Bronchial epithelial cell (primary cell): ENCODE data around the gene NLN. TPM values are rescaled to one million over a fixed set of nuclear protein-coding genes. Genes with fewer than 3 reads are reported as not detected.

Experiments used
- DNase-seq: peaks from one replicate; pipeline ENCODE4 v3.0.0-alpha.2; 2010; ENCODE audit warnings: low read depth
- FAIRE-seq: peaks from 2 replicates; lab custom pipeline; 2011; peaks lifted over from hg19 to GRCh38; lab: Jason Lieb, UNC
- H3K27me3 ChIP-seq: 2 replicates; pipeline ENCODE4 v1.5.1; 2011; ENCODE audit warnings: low read length; ENCODE audit not compliant: control insufficient read depth, insufficient read depth
- H3K36me3 ChIP-seq: 2 replicates; pipeline ENCODE4 v1.5.1; 2011; ENCODE audit warnings: low read length; ENCODE audit not compliant: control insufficient read depth, insufficient read depth
- H3K4me3 ChIP-seq: 2 replicates; pipeline ENCODE4 v1.5.1; 2011; ENCODE audit warnings: mild to moderate bottlenecking, low read depth, low read length, control low read depth
- CTCF ChIP-seq: IDR thresholded peaks from 2 replicates; pipeline ENCODE4 v1.5.1; 2011; ENCODE audit warnings: mild to moderate bottlenecking, moderate library complexity, low read length, control low read depth, inconsistent platforms; ENCODE audit not compliant: insufficient read depth, severe bottlenecking
- total RNA-seq: library from RNA; depleted of rRNA; stranded (reverse); fragments of >200 nt; gene quantifications from 2 replicates; pipeline ENCODE4 v1.2.1, GENCODE V29; 2014

The NLN gene
- total RNA-seq, 1 donor from 2014 or later: 40.3 TPM

- H3K36me3 ChIP-seq: peaks cover 1% of the 10 kb centered on the region
- no peak for TF ChIP-seq CTCF
- no peak overlapping the region for H3K4me3 ChIP-seq
- DNase-seq: no peak
- no peaks in the 10 kb centered on the region for H3K27me3 ChIP-seq
- no peak for FAIRE-seq
Measured at GRCh38 chr5:65819215-65819904, 97.4 kb downstream of the NLN start.

GRCh38 chr5:65819905-65820240, 97.9 kb downstream of the NLN start:
- Histone ChIP-seq H3K27me3 (no peaks in the 10 kb centered on the region), H3K36me3 (peaks cover 1% of the 10 kb centered on the region), H3K4me3 (no peak overlapping the region)
- FAIRE-seq: no peak
- TF ChIP-seq CTCF: no peak
- DNase-seq: no peak

GRCh38 chr5:65820373-65820772, 98.4 kb downstream of the NLN start:
- DNase-seq (no peak), FAIRE-seq (no peak)
- no peak overlapping the region for H3K4me3 ChIP-seq
- H3K27me3 ChIP-seq: no peaks in the 10 kb centered on the region
- no peaks in the 10 kb centered on the region for H3K36me3 ChIP-seq
- no peak for TF ChIP-seq CTCF

- no peak overlapping the region for H3K4me3 ChIP-seq
- TF ChIP-seq CTCF: no peak
- no peaks in the 10 kb centered on the region for H3K27me3 ChIP-seq
- no peak for FAIRE-seq
- no peaks in the 10 kb centered on the region for H3K36me3 ChIP-seq
- no peak for DNase-seq
Measured at GRCh38 chr5:65821966-65822365, 100.0 kb downstream of the NLN start.

GRCh38 chr5:65822710-65823109, 100.7 kb downstream of the NLN start:
- FAIRE-seq (no peak), DNase-seq (no peak)
- Histone ChIP-seq H3K4me3 (no peak overlapping the region), H3K36me3 (no peaks in the 10 kb centered on the region), H3K27me3 (no peaks in the 10 kb centered on the region)
- TF ChIP-seq CTCF: no peak

GRCh38 chr5:65823204-65823603, 101.2 kb downstream of the NLN start:
- Histone ChIP-seq H3K4me3 (no peak overlapping the region), H3K27me3 (no peaks in the 10 kb centered on the region), H3K36me3 (no peaks in the 10 kb centered on the region)
- no peak for TF ChIP-seq CTCF
- DNase-seq (peak; percentile 58), FAIRE-seq (no peak)
